Subcutaneous abdominal adipose tissue (tissue), 5 donors: ENCODE results near the gene TRIM71.
"Not testable (repeated sequence)": the region's sequence is repeated elsewhere in the genome, so short reads cannot be mapped to it uniquely, and the experiment has no call there.

Experiments
- H3K27ac ChIP-seq: one replicate; pipeline ENCODE4 v1.7.0; 2013; ENCODE audit warnings: low read depth, mild to moderate bottlenecking, inconsistent platforms, low read length, moderate library complexity
- H3K27me3 ChIP-seq, 5 donors: one replicate each; pipeline ENCODE4 v1.7.0; 2013; ENCODE audit warnings: low read length in 5 of 5, inconsistent platforms in 1 of 5; ENCODE audit not compliant: control insufficient read depth in 5 of 5, insufficient read depth in 4 of 5
- H3K36me3 ChIP-seq, 5 donors: one replicate each; pipeline ENCODE4 v1.7.0; 2013; ENCODE audit warnings: low read length in 5 of 5; ENCODE audit not compliant: control insufficient read depth in 5 of 5, insufficient read depth in 5 of 5
- H3K4me1 ChIP-seq, 5 donors: one replicate each; pipeline ENCODE4 v1.7.0; 2013; ENCODE audit warnings: low read length in 5 of 5, mild to moderate bottlenecking in 3 of 5, moderate library complexity in 1 of 5; ENCODE audit not compliant: control insufficient read depth in 5 of 5, insufficient read depth in 5 of 5
- H3K4me3 ChIP-seq, 5 donors: one replicate each; pipeline ENCODE4 v1.7.0; 2013; ENCODE audit warnings: low read length in 5 of 5, low read depth in 1 of 5
- H3K9ac ChIP-seq, 5 donors: one replicate each; pipeline ENCODE4 v1.7.0; 2013; ENCODE audit warnings: low read length in 5 of 5, mild to moderate bottlenecking in 4 of 5, moderate library complexity in 3 of 5
- H3K9me3 ChIP-seq, 5 donors: one replicate each; pipeline ENCODE4 v1.7.0; 2013; ENCODE audit warnings: low read length in 5 of 5; ENCODE audit not compliant: control insufficient read depth in 5 of 5
- donor health status: healthy.
- donor health status: healthy.
- donor health status: healthy.
- donor health status: healthy.
- donor health status: healthy.

Gene TRIM71

GRCh38 chr3:32817558-32818228 lies at the start of gene TRIM71:
Gene TRIM71, plus strand, starts transcription at chr3:32817997. Its CDS starts 84 bp downstream, at chr3:32818081.
- no peak within 1 kb of the TSS for H3K9ac ChIP-seq
- H3K27ac ChIP-seq = no peak within 1 kb of the TSS
- H3K36me3 ChIP-seq = no peaks in the 10 kb centered on the region
- H3K4me1 ChIP-seq = peaks cover 0 to 31% (median 27%) of the 10 kb centered on the region in 5 donors
- H3K9me3 ChIP-seq = no peaks in the 10 kb centered on the region
- peaks cover 20 to 51% (median 37%) of the 10 kb centered on the region in 5 donors for H3K27me3 ChIP-seq
- peak within 1 kb of the TSS in 4 of 5 donors; percentile 55 to 71 (median 64) for H3K4me3 ChIP-seq

GRCh38 chr3:32778389-32778788 lies 39.4 kb upstream of the TRIM71 start:
- Histone ChIP-seq H3K27me3 (no peaks in the 10 kb centered on the region), H3K36me3 (peaks cover 6 to 16% (median 13%) of the 10 kb centered on the region in 5 donors), H3K9ac (no peak overlapping the region), H3K4me3 (no peak overlapping the region), H3K4me1 (peaks cover 0 to 14% (median 11%) of the 10 kb centered on the region in 5 donors), H3K27ac (no peak overlapping the region), H3K9me3 (no peaks in the 10 kb centered on the region)

GRCh38 chr3:32780071-32780734 lies 37.6 kb upstream of the TRIM71 start:
- H3K27ac ChIP-seq = no peak overlapping the region
- H3K4me1 ChIP-seq = peaks cover 0 to 14% (median 11%) of the 10 kb centered on the region in 5 donors
- no peaks in the 10 kb centered on the region for H3K27me3 ChIP-seq
- peak overlapping the region; percentile 48 to 90 (median 77) for H3K4me3 ChIP-seq
- peak overlapping the region in 1 of 5 donors; percentile 47 for H3K9ac ChIP-seq
- peaks cover 0 to 7% (median 3%) of the 10 kb centered on the region in 5 donors for H3K36me3 ChIP-seq
- no peaks in the 10 kb centered on the region for H3K9me3 ChIP-seq

DNA sequence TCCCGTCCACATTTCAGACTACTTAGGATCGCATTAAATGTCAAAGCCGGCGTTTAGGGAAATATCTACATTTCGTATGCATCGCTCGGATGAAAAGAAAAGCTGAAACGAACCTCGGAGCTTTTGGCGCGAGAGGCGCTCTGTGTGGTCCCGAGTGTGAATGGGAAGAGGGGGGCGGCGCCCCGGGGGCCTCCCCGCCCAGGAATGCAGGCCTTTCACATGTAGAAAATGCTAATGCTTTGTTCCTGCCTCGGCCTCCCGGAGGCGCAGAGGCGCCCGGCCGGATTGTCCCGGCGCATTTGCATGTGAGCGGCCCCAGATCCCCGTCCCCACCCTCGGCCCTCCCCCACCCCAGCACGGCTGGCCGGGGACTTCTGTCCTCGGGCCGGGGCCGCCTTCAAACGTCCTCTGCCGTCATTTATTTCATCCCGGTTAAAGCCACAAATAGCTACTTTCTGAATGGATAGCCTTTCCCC lies 37.0 kb upstream of the TRIM71 start:
- peak overlapping the region in 4 of 5 donors; percentile 28 to 71 (median 46) for H3K9ac ChIP-seq

DNA sequence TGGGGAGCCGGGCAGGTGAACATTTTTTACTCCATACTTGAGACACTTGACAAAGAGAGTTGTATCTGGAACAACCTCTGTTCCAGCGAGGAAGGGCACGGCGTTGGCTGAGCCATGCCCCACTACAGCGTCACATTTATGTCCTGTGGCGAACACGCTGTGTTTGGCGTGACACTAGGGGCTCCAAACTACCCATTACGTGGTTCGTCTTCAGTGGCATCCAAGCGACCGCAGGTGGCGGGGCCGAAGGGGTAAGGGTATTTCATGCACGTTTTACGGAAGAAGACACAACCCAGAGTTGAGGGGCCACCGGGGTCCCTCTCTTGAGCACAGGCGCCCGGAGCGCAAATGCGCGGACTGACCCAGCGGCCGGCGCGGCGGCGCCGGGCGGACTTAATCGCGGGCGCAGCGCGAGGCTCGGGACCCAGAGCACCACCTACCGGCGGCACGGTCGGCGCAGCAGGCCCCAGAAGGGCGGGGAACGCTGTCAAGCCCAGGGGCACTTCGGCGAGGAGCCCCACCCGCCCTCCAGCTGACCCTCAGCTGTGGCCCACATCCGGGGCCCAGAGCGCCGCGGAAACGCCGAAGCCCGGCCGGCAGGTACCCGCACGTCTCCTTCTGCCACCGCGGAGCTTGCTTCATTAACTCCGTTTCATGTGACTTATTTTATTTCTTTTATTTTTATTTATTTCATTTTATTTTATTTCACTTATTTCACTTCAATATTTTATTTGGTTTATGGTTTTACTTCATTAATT lies 36.4 kb upstream of the TRIM71 start:
- Histone ChIP-seq H3K36me3 (peaks cover 0 to 3% (median 0%) of the 10 kb centered on the region in 5 donors), H3K4me3 (peak overlapping the region; percentile 72 to 93 (median 86)), H3K27ac (no peak overlapping the region), H3K9me3 (no peaks in the 10 kb centered on the region), H3K27me3 (no peaks in the 10 kb centered on the region), H3K9ac (peak overlapping the region in 3 of 5 donors; percentile 31 to 71 (median 45)), H3K4me1 (peaks cover 0 to 14% (median 11%) of the 10 kb centered on the region in 5 donors)

More for the DNA sequence above, 37.0 kb upstream of the TRIM71 start:
- H3K4me1 ChIP-seq = peaks cover 0 to 14% (median 11%) of the 10 kb centered on the region in 5 donors
- H3K27me3 ChIP-seq = no peaks in the 10 kb centered on the region
- peaks cover 0 to 7% (median 1%) of the 10 kb centered on the region in 5 donors for H3K36me3 ChIP-seq
- no peak overlapping the region for H3K27ac ChIP-seq
- H3K4me3 ChIP-seq = peak overlapping the region; percentile 72 to 93 (median 86)
- H3K9me3 ChIP-seq = no peaks in the 10 kb centered on the region

DNA sequence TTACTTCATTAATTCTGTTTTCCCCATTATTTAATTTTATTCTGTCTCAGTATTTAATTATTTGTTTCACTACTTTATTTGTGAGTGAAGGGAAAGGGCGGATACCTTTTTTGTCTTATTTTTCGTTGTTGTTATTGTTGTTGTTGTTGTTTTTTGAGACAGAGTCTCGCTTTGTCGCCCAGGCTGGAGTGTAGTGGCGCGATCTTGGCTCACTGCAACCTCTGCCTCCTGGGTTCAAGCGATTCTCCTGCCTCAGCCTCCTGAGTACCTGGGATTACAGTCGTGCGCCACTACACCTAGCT lies 35.9 kb upstream of the TRIM71 start:
- H3K9me3 ChIP-seq, H3K4me3 ChIP-seq, H3K27me3 ChIP-seq, H3K9ac ChIP-seq, H3K36me3 ChIP-seq, H3K27ac ChIP-seq: not testable (repeated sequence)
- H3K4me1 ChIP-seq = peaks cover 0 to 14% (median 11%) of the 10 kb centered on the region in 5 donors

- Histone ChIP-seq H3K4me1 (peaks cover 0 to 14% (median 11%) of the 10 kb centered on the region in 5 donors), H3K9me3 (no peaks in the 10 kb centered on the region)
Observed at GRCh38 chr3:32782407-32782806, 35.4 kb upstream of the TRIM71 start.

DNA sequence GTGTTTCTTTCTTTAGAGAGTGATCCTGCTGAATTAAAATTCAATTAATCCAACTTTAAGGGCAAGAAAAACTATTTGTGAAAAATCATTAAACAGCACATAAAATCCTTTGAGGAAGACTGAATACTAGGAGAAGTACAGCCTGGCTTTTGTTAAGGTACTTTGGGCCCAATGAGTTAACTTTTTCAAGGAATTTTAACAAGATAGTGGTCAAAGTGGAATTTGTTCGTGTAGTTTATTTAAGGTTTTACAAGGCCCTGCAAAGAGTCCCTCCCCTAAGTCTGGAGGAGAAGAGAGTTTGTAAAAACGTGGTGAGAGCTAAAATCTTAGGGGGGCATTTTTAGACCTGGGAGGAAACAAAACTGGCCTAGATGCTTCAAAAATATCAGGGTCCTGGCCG lies 26.0 kb upstream of the TRIM71 start:
- Histone ChIP-seq H3K36me3 (no peaks in the 10 kb centered on the region), H3K27me3 (no peaks in the 10 kb centered on the region), H3K4me3 (no peak overlapping the region), H3K9me3 (no peaks in the 10 kb centered on the region), H3K27ac (no peak overlapping the region), H3K9ac (no peak overlapping the region), H3K4me1 (no peaks in the 10 kb centered on the region)

More at GRCh38 chr3:32782407-32782806, 35.4 kb upstream of the TRIM71 start:
- Histone ChIP-seq H3K27me3 (no peaks in the 10 kb centered on the region), H3K4me3 (no peak overlapping the region), H3K9ac (no peak overlapping the region), H3K36me3 (no peaks in the 10 kb centered on the region), H3K27ac (no peak overlapping the region)

GRCh38 chr3:32794487-32795308 lies 23.1 kb upstream of the TRIM71 start:
- no peaks in the 10 kb centered on the region for H3K27me3 ChIP-seq
- no peak overlapping the region for H3K27ac ChIP-seq
- H3K9me3 ChIP-seq = no peaks in the 10 kb centered on the region
- no peak overlapping the region for H3K9ac ChIP-seq
- no peak overlapping the region for H3K4me3 ChIP-seq
- no peaks in the 10 kb centered on the region for H3K36me3 ChIP-seq
- no peaks in the 10 kb centered on the region for H3K4me1 ChIP-seq
